Measurements from ENCODE around the gene LITAFD.

The LITAFD gene

DNA sequence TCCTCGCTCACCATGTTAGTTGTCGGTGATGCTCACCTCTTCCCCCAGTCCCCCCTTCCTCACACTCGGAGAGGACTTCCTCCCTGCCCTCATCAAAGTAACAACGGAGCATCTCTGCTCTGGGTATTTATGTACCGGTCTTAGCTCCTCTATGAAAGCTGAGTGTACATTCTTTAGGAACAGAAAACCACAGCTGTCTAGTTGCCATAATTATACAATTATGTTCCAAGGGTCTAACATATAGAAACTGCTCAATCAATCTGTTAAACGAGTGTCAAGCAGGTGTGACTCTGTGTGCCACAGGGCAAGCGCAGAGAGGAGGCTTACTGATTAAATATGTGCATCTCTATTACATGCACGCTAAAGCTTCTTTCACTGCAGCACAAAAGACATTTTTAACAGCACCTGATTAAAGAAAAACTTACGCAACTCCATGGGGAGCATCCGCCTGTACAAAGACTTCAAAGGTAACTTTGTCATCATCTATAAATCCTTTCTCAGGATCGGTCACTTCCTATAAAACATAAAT lies 37.8 kb downstream of the LITAFD start:
- no peak for DNase-seq (ENCODE audit: low read depth, low spot score)

DNA sequence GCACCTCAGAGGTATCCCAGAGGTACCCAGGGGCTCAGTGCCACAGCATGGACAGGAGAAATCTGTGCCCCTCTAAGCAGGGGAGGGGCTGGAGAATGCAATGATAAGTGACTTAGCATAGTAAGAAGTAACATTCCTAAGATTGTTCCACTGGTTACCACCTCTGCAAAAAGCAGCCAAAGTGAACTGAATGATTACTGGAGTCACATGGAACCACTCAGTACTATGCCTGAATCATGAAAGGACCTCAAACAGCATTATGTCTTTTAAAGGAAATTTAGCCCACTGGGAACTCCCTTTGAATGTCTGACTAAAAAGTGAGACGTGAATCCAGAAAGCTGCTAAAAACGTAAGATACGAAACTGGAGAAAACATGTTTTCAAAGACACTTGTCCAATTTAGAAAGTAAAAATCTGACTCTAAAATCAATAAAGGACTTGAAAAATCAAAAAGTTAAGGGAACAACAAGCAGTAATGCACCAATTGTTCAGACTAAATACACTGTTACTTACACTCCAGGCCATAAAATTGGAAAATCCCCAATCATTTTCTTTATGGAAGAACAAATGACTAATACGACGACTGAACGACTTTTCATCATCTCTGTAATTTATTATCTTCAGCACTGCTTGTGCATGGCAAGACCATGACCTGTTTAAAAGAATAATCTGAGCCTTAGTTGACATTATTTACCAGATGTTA lies 38.6 kb downstream of the LITAFD start:
- no peak for DNase-seq (ENCODE audit: low read depth, low spot score)

DNA sequence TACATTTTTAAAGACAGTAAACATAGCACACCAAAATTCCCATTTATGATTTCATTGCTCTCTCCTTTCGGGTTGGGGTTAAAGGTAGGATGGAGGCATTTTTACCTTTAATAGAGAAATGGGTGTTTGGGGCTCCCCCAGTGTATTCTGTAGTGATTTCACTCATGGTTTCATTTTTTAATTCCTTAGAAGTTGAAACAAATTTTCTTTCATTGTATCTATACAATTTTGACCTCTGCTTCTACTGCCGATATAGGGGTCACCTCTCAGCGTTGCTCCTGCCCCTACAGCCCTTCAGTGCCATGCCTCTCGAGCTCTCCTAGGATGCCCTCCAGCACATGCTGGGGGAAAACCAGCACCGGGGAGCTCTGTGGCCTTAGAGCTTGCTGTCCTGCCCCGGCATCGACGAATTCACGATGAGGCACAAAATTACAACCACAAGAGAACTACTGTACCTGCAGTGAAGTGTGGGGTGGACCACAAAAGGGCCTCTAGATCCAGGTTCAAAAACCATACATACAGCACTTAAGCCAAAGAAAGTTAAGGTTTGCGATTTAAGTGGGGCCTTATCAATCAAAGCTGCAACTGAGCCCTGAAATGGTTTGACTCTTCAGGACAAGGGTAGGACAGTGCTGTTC lies 39.3 kb downstream of the LITAFD start:
- no peak for DNase-seq (ENCODE audit: low read depth, low spot score)

DNA sequence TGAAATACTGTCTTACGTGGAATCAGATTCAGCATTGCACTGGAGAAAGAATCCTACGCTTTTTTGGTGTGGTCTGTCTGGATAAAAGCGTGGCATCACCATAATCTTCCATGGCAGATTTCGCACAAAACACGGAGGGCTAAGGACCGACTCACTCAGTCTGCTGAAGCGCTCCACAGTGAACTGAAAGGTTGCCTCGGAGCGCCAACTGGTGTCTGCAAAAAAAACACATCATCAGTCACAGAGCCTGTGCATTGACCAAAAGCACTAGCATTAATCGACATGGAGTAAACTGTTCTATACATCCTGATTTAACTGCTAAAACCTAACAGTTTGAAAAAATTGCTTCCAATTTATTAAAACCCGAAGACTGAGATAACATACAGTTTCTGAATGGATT lies 41.0 kb downstream of the LITAFD start:
- DNase-seq (ENCODE audit: low read depth, low spot score) = no peak

DNA sequence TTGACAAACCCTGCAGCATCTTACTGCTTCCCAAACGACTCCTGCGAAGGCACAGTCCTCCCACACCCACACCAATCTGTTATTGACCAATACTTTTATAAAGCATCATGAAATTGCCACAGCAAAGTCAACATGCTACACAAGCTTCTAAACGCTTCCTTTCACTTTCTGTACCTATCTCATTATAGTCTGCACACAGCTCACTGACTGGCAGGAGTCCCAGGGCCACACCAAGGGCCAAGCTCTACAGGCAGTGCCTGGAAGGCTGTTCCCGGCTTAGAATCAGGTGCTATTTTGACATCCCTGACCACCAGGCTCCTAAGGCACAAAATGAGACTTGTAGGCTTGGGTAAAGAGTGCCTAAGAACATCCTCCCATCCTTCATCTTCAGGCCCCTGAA lies 42.1 kb downstream of the LITAFD start:
- no peak for DNase-seq (ENCODE audit: low read depth, low spot score)

DNA sequence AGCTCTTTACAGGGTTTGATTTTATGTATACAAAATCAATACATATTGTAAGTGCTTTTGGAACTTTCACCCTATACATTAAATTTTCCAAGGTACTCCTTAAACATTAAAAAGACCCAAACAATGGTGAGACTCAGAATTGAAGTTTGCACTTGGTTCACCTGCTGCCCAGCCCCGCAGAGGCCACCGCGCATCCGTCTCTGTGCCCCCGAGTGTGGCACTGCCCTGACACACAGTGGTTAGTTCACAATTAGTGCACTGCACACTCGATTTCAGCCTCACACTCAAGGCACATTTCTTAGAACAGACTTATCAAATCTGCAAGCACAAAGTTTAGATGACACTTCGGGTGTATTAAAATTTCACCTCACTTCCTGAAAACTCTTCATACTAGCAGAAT lies 43.3 kb downstream of the LITAFD start:
- DNase-seq (ENCODE audit: low read depth, low spot score) = no peak

DNA sequence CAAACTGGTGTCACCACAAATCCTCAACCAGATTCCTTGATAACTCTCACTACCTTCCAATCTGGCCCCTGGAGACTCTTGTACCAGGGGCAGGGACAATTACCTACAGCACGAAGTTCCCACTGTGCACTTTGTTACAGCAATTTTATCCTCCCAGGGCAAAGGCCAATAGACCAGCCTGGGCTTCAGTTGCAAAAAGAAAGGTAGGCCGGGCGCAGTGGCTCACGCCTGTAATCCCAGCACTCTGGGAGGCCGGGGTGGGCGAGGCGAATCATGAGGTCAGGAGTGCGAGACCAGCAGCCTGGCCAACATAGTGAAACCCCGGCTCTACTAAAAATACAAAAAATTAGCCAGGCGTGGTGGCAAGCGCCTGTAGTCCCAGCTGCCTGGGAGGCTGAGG lies 44.7 kb downstream of the LITAFD start:
- DNase-seq (ENCODE audit: low read depth, low spot score) = no peak

DNA sequence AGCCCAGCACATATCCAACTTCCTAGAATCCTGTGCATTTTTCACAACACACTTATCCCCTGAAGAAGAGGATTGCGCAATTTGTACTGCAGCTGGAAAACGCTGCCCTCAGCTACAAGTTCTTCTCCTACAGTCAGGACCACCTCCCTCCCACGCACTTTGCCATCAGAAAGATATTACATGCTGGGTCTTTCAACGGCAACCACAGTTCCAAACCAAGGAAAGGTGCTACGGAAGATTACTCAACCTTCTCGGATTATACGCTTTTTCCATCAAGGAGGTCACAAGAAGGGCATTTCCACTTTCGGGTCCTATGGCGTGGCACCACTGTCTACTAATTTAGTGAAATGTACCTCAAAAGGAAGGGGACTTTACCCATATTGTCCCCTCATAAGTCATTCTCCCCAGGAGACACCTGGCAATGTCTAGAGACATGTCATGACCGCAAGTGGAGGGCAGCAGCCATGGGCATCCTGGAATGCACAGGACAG lies 46.4 kb downstream of the LITAFD start:
- DNase-seq (ENCODE audit: low read depth, low spot score) = no peak

DNA sequence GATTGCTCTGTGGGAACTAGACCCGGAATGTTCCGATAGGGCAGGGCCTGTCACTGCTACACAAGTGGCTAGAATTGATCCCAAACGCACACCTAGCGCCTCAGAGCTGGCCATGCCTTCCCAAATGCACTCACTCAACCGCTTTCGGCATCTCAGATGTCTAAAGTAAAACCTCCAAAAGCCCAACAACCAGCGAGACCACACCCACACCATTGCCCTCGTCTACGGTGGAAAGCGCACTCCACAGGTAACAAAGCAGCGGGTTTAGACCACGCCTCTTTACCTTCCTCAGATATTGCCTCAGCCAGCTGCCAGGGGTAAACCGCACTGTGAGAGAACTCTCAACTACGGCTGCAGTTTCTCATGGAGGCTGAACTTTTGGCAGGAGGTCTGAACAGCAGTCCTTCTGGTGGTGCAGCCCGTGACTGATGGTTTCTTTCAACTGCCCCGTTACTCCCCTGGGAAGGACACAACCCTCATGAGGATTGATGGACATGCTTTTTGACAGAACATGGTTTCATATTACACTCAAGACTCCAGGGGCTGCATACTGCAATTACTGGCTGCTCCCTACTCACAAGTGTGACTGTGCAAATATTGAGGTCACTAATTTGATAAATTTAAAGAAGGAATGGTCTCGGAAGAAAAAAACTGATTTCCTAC lies 47.1 kb downstream of the LITAFD start:
- DNase-seq (ENCODE audit: low read depth, low spot score) = no peak

DNA sequence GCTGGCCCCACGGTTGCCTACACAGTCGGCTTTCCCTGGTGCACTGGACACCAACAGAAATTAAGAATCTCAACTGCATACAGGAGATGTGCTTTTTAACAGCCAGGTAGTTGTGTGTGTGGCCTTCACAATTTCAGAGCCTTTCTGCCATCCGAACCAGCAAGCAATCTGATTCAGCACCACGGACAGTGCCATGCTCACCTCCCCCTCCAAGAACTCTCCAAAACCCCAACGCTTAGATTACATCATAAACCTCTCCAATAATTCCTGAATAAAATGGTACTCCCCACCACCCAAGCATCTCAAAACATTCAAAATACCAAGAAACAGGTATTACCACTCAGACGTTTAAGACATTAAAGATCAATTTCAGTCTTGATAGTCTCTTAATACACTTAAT lies 49.7 kb downstream of the LITAFD start:
- peak; percentile 40 for DNase-seq (ENCODE audit: low read depth, low spot score)

DNA sequence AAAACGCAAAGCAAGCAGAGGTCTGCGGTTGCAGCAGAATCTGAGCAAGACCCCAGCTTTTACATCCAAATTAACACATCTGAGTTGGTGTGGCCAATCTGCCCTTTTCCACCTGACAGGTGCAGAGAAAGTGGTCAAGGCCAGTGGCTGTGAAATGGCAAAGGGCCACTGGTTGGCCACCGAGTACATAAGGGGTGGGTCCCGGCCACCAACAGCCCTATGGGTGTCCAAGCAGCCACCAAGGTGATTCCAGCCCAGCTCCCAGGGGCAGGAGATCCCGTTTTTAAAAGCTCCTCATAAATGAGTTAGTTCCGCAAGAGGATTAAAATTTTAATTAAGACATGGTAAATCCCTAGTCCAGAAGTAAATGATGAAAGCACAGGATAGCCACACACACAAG lies 52.5 kb downstream of the LITAFD start:
- DNase-seq (ENCODE audit: low read depth, low spot score) = no peak
